MV-4-11 (cell line): ENCODE results near the gene DCAF15.
"Not testable (repeated sequence)": the region's sequence is repeated elsewhere in the genome, so short reads cannot be mapped to it uniquely, and the experiment has no call there.

Experiments used
- DNase-seq: peaks from one replicate; lab custom pipeline; 2025; lab: John Stamatoyannopoulos, UW

DCAF15 gene

DNA sequence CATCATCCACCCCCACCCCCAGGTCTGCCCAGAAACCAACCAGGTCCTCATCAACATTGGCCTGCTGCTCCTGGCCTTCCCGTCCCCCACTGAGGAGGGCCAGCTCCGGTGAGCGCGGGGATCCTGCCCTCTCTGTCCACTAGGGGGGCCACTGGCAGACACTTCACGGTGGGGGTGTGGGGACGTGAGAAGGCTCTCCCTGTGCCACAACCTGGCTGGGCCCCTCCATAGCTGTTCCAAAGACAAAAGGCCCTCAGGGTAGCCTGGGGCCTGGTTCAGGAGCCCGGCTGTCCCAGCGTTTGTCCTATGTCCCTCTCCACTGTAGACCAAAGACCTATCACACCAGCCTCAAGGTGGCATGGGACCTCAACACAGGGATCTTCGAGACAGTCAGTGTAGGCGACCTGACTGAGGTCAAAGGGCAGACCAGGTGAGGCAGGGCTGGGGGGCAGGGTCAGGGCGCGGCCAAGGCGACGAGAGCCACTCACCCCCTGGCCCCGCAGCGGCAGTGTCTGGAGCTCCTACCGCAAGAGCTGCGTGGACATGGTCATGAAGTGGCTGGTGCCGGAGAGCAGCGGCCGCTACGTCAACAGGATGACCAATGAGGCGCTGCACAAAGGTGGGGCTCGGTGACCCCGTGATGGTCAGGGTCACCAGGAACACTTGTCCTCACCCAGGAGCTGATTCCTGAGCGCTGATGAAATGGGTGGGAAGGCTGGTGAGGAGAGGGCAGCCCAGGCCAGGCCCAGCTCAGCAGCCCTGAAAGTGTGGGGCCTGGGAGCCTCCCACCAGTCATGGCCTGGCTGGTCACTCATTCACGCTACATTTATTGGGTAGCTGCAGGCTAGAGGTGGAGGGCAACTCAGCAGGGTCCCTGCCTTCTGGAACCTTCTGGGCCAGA, 7.9 kb downstream of the DCAF15 start:
- DNase-seq, result no peak

DNA sequence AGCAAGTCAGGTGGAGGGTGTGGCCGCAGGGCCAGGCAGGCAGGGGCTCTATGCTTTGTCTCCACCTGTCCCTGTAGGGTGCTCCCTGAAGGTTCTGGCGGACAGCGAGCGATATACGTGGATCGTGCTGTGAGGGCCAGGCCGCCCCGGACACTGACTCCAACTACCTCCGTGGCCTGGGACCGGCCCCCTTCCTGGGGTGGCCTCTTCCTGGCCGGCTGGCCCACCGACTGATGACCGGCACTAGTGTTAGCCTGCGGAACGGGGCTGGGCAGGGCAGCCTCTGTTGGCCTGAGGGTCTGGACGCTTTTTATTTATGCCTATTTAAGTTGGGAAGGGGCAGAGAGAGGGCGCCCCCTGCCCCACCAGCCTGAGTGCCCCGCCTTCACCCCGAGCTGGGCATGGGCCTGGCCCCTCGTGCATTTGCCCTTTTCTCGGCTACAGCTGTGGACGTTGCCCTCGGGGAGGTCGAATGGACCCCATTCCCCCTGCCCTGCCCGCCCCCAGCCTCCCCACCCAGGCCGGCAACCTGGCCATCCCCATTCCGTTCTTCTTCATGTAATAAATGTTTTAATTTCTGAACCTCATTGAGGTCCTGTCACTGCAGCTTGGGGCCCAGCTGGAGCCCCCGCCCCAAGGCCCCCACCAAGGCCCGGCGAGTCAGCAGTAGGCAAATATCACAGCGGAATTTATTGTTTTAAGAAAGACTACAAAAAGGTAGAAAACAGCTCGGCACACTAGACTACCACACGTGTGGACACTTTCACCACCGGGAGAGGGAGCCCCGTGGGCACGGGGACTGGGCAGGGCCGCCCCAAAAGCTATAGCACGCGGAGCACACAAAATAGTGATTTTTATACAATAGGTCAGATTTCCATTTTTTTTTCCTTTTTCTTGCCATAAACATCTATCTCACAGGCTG, 8.8 kb downstream of the DCAF15 start:
- DNase-seq, result no peak

DNA sequence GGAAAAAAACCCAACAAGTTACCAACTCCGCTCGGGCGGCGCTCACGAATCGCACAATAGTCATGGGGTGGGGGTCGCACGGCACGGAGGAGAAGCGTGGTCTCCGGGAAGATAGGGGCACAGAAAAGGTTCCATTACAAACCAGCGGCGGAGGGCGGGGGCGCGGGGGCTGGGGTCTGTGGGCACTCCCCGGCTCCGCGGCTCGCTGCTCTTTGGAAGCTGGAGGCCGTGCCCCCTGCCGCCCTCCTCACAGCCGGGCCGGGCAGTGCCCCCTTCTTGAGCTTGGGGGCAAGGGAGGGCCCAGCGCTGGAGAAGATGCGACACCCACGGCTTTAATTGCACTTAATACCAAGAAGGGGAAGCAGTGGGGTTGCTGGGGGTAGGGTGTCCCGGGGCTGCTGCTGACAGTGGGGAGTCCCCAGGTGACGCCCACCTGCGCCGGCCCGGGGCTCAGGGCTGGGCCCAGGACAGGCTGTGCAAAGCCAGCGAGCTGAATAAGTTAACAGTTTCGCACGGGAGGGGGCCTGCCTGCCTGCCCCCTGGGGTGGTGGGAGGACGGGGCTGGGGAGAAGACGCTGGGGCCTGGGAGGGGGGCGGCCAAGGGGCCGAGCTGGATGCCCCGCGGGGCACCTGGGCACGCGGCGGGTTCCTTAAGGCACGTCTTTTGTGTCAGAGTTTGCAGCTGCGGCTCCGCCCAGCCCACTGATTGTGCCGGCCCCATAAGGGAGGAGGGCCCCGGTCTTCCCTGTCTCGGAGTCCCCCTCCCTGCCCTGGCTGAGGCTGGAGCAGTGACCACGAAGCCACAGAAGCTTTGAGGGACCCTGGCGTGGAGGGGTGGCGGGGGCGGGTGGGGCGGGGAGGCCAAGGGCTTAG, 9.8 kb downstream of the DCAF15 start:
- DNase-seq, result no peak

DNA sequence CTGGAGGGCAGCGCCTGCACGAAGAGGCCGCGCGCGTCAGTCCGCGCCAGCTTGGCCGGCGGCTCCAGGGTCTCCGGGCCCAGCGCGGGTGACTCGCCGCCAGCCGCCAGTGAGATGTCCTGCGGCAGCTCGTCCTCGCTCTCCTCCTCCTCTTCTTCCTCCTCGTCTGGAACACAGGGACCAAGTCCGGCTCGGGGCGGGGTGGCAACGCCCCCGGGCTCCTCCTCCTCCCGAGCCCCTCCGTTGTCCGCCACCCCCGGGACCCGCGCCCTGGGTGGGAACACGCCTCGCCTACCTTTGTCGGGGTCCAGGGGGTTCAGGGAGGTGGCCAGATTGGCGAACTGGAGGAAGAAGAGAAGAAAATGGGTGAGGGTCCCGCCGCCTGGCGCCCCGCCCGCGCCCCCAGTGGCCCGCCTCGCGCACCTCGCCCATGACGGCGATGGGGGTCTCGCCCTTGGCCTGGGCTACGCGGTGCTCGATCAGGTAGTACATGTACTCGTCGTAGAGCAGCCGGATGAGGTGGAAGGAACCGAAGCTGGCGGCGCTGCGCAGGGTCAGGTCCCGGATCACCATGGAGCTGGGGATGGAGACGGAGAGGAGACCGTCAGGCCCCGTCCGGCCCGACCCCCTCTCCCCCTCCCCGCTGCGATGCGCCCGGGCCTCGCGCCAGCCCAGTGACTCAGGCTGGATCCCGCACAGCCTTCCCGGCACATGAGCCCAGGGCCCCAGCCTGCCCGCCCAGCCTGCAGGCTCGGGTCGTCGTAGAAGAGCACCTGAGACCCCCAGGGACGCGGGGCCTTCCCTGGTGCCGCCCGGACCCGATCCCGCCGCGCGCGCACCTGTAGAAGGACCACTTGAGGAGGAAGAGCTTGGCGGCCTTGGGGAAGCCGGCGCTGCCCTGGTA, 10.6 kb downstream of the DCAF15 start:
- no peak for DNase-seq

DNA sequence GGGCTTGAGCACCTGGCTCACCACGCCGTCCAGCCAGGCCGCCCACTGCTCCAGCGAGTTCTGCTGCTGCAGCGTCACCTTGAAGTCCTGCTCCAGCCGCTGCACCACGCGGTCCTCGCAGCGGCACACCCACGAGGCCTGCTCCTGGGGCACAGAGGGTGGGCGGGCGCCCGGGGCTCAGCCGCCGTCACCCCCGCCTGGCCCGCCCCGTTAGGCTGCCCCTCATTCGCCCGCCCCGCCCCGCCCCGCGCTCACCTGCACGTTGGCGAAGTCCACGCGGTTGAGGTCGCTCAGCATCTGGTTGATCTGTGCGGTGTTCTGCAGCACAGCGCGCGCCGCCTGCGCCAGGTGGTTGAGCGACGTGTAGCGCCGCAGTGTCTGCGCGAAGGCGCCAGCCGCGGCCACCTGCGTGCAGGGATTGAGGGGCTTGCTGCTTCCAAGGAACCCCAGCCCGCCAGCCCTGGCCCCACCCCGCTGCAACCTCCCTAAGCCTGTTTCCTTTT, 11.3 kb downstream of the DCAF15 start:
- no peak for DNase-seq

DNA sequence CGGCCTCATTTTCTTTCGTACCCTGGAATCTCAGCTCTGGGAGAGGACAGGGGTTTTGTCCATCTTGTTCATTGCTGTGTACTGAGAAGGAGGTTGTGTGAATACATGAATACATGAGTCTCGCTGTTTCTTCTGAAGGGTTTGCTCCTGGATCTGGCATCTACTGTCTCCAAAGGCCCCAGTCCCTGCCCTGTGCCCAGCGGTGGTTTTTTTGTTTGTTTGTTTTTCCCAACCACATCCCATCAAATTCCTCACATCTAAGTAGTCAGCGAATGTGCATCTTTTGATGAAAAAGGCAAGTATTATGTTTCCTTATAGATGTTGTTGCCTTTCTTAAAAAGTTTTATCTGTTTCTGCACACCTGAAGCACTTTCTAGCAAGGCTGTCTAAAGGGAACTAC, 12.5 kb downstream of the DCAF15 start:
- DNase-seq, result no peak

DNA sequence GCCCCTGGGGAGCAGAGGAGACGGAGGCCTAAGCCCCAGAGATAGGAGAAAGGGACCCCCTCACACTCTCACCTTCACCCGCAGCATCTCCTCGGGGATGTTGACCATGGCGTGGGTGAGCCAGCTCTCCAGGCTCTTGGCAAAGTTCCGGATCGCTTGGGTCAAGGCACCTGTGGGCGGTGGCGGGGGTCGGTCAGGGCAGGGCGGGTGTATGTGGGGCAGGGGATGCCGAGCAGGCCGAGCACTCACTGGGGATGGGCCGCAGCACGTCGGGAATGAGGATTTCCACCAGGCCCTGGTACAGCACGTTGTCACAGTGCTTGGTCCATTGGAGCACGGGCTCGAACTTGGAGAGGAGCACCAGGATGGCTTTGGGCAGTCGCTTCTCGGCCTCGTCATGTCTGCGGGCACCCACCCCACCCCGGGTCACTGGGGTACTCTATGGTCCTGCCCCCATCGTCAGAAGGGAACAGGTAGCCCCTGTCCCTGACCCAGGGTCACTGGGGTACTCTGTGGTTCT, 13.1 kb downstream of the DCAF15 start:
- no peak for DNase-seq

DNA sequence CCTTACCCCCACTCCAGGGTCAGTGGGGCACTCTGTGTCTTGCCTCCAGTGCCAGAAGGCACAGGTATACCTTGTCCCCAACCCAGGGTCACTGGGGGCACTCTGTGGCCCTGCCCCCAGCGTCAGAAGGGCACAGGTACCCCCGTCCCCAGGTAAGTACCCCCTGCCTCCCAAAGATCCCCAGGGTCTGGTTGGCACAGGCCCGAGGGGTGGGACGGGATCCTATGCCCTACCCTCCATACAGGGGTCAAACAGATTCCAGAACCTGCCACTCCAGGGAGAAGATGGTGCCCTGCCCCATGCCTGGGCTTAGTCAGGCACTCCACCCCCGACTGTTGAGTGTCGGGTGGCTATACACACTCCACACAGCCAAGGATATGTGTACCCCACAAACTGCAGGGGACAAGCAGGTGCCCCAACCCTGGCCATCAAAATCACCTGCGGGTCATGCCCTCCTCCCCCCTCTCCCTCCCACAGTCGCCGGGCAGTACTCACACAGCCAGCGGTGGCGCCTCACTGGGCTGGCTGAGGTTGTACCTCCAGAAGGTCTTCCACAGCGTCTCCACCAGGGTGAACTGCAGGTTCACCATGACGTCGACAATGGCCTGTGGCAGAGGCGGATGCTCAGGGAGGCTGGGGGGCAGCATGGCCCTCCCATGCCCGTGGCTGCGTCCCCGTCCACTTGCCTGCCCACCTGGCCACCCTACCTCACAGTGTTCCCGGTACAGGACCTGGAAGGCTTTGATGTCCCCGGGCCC, 13.8 kb downstream of the DCAF15 start:
- no peak for DNase-seq

DNA sequence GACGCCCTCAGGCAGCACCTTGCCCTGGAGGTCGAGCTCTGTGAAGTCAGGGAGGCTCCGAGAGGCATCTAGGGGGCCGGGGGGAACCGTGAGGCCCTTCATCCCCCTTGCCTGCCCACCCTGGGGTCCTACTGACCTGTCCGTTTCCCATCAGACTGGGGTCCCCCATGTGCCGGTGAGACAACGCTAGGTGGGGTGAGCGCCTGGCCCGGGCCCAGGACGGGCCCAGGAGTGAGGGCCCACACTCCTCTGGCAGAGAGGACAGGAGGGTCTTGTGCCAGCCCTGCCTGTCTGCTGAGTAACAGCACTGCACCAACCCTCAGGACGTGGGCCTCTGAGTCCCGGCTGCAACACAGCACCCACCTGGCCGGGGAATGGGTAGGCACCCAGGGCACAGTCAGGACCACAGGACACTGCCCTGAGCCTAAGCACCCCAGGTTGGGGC, 14.4 kb downstream of the DCAF15 start:
- DNase-seq, result no peak

DNA sequence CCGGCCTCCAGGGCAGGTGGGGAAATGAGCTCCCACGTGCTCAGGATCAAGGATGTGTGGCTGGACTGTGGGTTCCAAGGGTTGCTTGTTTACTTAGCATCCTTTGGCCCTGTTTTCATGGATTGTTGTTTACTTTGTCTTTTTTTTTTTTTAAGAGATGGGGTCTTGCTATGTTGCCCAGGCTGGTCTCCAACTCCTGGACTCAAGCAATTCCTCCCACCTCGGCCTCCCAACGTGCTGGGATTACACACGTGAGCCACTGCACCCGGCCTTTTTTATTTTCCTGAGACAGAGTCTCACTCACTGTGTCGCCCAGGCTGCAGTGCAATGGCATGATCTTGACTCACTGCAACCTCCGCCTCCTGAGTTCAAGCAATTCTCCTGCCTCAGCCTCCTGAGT, 14.9 kb downstream of the DCAF15 start:
- not testable (repeated sequence) for DNase-seq

DNA sequence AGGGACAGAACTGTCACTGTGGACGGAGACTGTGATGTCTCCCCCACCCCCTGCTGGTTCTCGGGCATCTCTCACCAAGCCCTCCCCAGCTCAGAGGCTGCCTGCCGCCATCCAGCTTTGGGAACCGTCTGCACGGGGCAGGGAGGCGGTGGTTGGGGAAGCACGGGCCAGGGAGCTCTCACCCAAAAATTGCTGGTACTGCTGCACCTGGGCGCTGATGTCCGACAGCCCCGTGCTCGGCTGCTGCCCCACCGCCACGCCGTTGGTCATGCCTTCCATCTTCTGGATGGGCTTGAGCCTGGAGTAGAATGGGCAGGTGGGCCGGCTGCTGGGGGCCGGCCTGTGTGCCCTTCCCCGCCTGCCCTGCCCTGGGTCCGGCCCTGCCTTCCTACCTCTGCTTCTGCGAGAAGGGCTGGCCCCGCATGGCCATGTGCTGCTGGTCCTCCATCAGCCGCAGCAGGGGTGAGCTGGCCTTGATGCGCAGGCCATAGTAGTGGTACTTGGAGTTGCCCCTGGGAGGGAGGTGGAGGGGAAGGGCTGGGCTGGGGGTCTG, 16.1 kb downstream of the DCAF15 start:
- no peak for DNase-seq

DNA sequence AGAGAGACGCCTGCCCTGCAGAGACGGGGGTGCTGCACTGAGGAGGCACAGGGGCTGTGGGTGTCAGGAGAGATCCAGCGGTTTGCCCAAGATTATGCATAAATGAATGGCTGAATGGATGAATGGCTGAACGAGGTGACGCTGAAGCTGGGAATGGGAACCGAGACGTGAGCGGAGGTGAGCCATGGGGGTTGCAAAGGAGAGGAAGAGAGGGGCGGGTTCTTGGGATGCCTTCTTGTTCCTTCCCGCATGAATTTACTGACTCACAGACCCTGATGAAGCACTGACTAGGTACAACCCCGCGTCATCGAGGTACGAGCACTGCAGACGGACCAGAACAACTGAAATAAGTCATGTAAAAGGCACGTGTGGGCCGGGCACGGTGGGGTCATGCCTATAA, 16.7 kb downstream of the DCAF15 start:
- DNase-seq, result no peak

DNA sequence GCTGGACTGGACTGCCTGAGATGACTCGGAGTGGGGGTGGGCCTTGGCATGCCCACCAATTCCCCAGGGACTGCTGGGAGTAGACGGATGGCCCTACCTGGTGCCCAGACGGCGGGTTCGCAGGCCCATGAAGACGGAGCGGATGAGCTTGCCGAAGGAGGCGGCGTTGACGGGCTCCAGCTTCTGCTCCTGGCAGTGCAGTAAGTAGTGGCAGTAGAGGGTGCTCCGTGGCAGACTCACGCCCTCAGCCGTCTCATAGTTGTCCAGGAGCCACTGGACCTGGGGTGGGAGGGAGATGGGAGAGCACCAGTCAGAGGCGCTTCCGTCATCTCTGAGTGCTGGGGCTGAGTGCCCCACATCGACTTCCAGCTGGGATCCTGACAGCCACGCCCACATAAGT, 17.6 kb downstream of the DCAF15 start:
- no peak for DNase-seq

DNA sequence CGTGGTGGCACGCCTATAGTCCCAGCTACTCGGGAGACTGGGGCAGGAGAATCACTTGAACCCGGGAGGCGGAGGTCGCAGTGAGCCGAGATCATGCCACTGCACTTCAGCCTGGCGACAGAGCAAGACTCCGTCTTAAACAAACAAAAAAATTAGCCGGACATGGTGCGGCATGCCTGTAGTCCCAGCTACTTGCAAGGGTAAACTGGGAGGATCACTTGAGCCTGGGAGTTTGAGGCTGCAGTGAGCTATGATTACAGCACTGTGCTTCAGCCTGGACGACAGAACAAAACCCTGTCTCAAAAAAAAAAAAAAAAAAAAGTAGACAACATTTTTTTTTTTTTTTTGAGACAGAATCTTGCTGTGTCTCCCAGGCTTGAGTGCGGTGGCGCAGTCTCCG, 19.6 kb downstream of the DCAF15 start:
- not testable (repeated sequence) for DNase-seq

DNA sequence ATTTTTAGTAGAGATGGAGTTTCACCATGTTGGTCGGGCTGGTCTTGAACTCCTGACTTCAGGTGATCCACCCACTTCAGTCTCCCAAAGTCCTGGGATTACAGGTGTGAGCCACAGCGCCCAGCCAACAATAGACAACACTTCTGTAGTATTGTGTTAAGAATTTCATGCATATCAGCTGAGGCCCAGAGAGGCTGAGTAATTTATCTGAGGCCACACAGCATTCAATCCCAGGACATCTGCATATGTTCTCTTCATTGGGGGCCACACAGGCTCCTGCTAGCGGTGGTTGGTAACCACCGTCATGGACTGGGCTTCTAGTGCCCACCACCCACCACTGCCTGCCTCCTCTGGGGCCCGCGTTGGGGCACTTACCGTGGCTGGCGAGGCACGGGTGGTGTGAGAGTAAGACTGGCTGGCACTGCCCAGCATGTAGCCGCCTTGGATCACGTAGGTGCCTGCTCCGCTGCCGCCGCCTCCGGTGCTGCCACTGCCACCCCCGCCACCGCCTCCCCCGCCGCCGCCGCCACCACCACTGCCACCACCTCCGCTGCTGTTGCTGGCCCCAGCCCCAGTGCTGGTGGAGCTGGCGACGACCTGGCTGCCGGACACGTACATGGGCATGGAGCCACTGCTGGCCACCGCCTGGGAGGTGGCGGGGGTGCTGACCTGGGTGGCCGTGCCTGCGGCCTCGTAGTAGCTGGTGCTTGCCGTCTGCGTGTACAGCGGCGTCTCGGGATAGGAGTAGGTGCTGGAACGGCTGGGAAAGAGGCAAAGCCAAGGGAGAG, 20.3 kb downstream of the DCAF15 start:
- no peak for DNase-seq

DNA sequence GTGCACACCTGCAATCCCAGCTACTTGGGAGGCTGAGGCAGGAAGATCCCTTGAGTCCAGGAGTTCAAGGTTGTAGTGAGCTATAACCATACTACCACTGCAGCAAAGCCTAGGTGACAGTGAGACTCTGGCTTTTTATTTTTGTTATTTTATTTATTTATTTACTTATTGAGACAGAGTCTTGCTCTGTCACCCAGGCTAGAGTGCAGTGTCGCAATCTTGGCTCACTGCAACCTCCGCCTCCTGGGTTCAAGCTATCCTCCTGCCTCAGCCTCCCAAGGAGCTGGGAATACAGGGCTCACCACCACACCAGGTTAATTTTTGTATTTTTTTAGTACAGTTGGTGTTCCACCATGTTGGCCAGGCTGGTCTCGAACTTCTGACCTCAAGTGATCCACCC, 21.2 kb downstream of the DCAF15 start:
- DNase-seq, result not testable (repeated sequence)

DNA sequence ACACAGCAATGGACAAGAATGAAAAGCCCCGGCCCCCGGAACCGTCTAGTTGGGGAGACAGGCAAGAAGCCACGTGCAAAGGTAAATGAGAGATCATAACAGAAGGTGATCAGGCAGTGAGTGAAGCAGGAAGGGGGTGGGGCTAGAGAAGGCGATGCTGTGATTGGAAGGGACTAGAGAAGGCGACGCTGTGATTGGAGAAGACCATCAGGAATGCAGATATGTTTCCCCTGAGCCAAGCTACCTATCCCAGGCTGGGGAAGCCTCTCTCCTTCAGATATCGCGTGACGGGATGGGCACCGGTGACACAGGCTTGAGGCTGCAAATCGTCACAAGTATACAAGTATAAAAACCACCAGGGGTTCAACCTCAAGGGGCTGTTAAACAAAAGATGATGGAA, 21.8 kb downstream of the DCAF15 start:
- no peak for DNase-seq

DNA sequence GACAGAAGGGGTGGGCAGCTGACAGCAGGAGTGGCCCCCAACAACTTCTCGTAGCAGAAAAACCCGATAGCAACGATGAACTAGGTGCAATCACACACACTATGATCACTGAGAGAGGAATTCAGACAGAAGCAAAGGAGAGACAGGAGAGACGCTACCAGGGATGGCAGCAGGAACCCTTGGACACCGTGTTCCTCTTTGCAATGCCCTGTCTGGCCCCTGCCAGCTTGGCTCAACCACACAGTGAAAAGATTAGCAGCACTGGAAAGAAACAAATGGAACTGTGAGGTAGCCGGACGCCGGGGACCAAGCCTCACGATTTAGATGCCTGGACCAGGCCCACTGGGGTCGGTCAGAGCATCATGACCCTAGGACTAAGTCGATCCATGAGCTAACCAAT, 23.6 kb downstream of the DCAF15 start:
- DNase-seq, result no peak

DNA sequence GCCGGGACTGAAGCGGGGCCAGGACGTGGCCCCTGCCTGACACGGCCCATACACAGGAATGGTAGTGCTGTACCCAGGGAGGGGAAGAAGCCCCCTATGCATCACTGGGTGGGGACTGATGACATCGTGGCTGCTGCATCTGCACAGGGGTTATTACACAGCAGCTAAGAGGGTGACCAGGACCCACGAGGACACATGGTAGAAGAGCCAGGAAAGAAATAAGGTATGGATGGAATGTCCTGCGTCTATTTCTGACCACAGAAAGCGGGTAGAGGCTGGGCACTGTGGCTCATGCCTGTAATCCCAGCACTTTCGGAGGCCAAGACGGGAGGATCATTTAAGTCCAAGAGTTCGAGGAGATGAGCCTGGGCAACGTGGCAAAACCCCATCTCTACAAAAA, 24.1 kb downstream of the DCAF15 start:
- DNase-seq, result no peak
